ENCODE measurements around the gene S100Z.

DNA sequence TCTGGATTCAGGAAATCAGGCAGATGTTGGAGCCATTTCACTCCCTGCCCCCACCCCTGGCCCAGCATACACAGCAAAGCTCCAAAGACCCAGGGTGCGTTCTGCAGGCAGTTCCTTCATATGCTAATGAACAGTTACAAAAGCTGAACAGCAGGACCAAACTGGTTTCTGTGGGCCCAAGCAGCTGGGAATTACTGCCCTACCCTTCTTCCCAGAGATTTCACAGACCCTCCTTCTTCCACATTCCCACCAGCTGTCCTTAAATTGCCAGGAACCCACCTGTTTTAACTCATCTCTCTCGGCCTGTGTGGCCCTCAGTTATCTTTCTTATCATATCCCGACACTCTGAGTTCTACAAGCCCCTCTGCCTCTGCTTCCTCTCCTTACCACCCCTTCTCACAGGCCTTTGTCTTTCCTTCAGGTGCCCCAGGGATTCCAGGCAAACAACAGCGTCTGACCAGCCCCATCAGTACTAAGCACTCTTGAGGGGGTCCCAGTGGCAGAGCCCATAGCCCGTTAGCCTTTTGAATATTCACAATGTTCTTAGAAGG lies 41.6 kb upstream of the S100Z start:
- TF ChIP-seq, protein P1, sequence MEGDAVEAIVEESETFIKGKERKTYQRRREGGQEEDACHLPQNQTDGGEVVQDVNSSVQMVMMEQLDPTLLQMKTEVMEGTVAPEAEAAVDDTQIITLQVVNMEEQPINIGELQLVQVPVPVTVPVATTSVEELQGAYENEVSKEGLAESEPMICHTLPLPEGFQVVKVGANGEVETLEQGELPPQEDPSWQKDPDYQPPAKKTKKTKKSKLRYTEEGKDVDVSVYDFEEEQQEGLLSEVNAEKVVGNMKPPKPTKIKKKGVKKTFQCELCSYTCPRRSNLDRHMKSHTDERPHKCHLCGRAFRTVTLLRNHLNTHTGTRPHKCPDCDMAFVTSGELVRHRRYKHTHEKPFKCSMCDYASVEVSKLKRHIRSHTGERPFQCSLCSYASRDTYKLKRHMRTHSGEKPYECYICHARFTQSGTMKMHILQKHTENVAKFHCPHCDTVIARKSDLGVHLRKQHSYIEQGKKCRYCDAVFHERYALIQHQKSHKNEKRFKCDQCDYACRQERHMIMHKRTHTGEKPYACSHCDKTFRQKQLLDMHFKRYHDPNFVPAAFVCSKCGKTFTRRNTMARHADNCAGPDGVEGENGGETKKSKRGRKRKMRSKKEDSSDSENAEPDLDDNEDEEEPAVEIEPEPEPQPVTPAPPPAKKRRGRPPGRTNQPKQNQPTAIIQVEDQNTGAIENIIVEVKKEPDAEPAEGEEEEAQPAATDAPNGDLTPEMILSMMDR (IDR thresholded peaks at IDR 0.05): no peak
- no peak for TF ChIP-seq NFYB (CRISPR knock-in tag; conservative IDR thresholded peaks at IDR 0.05; ENCODE audit: low read depth)
- TF ChIP-seq, protein P2, sequence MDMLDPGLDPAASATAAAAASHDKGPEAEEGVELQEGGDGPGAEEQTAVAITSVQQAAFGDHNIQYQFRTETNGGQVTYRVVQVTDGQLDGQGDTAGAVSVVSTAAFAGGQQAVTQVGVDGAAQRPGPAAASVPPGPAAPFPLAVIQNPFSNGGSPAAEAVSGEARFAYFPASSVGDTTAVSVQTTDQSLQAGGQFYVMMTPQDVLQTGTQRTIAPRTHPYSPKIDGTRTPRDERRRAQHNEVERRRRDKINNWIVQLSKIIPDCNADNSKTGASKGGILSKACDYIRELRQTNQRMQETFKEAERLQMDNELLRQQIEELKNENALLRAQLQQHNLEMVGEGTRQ (CRISPR knock-in tag; IDR thresholded peaks at IDR 0.05): no peak
